WTC11 (cell line): ENCODE data around the gene CYB561D1. TPM values are rescaled to one million over a fixed set of nuclear protein-coding genes. Genes with fewer than 3 reads are reported as not detected.

ENCODE experiments used
- ATAC-seq: fragments of 200-7000 bp; cut with Tn5 transposase; 2 replicates; pipeline ENCODE4 v1.10.0; 2021; ENCODE audit warnings: mild to moderate bottlenecking, moderate library complexity
- CTCF ChIA-PET: fragments of 300-600 bp; sonication (Branson Sonifier 250); formaldehyde crosslinking; loops from one replicate; lab custom pipeline; 2021; ENCODE audit warnings: antibody characterized with exemption; lab: Charles Lee
- POLR2A ChIA-PET: fragments of 350-600 bp; sonication (Branson Sonifier 250); formaldehyde crosslinking; loops from one replicate; lab custom pipeline; 2021; ENCODE audit warnings: antibody characterized with exemption; lab: Charles Lee
- DNase-seq: peaks from one replicate; pipeline ENCODE4 v3.0.0; 2021; ENCODE audit warnings: low spot score
- H3K27ac Mint-ChIP-seq: 2 replicates; pipeline ENCODE4 v1.8.0; 2021; ENCODE audit warnings: mixed read lengths
- H3K27me3 Mint-ChIP-seq: 2 replicates; pipeline ENCODE4 v1.8.0; 2021; ENCODE audit warnings: low read depth, mild to moderate bottlenecking, moderate library complexity, mixed read lengths
- H3K36me3 Mint-ChIP-seq: 2 replicates; pipeline ENCODE4 v1.8.0; 2021; ENCODE audit warnings: mixed read lengths
- H3K4me1 Mint-ChIP-seq: 2 replicates; pipeline ENCODE4 v1.8.0; 2022; ENCODE audit warnings: mixed read lengths
- H3K4me3 Mint-ChIP-seq: 2 replicates; pipeline ENCODE4 v1.8.0; 2021; ENCODE audit warnings: mild to moderate bottlenecking, moderate library complexity, mixed read lengths
- H3K9me3 Mint-ChIP-seq: 2 replicates; pipeline ENCODE4 v1.8.0; 2021; ENCODE audit warnings: mixed read lengths
- CBFB ChIP-seq: sonication (generic); formaldehyde crosslinking; IDR thresholded peaks from 2 replicates; pipeline ENCODE4 v1.8.1; 2022; ENCODE audit warnings: mild to moderate bottlenecking, low read depth, missing genetic modification reagents
- CREM ChIP-seq: sonication (generic); formaldehyde crosslinking; IDR thresholded peaks from 2 replicates; pipeline ENCODE4 v1.8.1; 2022; ENCODE audit warnings: mild to moderate bottlenecking, missing genetic modification reagents, moderate library complexity
- FOXK1 ChIP-seq: sonication (generic); formaldehyde crosslinking; IDR thresholded peaks from 2 replicates; pipeline ENCODE4 v1.8.0; 2022; ENCODE audit warnings: mild to moderate bottlenecking, moderate library complexity, missing genetic modification reagents
- FOXP1 ChIP-seq: sonication (generic); formaldehyde crosslinking; IDR thresholded peaks from 2 replicates; pipeline ENCODE4 v1.8.0; 2022; ENCODE audit warnings: missing genetic modification reagents, mild to moderate bottlenecking, moderate library complexity, borderline replicate concordance
- IRF2 ChIP-seq: sonication (generic); formaldehyde crosslinking; IDR thresholded peaks from 2 replicates; pipeline ENCODE4 v1.8.0; 2022; ENCODE audit warnings: low read depth, missing genetic modification reagents, borderline replicate concordance
- MXD4 ChIP-seq: fragments of 250-450 bp; sonication (Bioruptor Pico); IDR thresholded peaks from 2 replicates; pipeline ENCODE4 v1.8.0; 2021; ENCODE audit warnings: mild to moderate bottlenecking, moderate library complexity, borderline replicate concordance
- SMAD3 ChIP-seq: sonication (generic); formaldehyde crosslinking; IDR thresholded peaks from 2 replicates; pipeline ENCODE4 v1.8.0; 2022; ENCODE audit warnings: missing genetic modification reagents, mild to moderate bottlenecking, borderline replicate concordance
- ZNF232 ChIP-seq: sonication (generic); formaldehyde crosslinking; IDR thresholded peaks from 2 replicates; pipeline ENCODE4 v1.8.0; 2022; ENCODE audit warnings: mild to moderate bottlenecking, missing genetic modification reagents
- total RNA-seq: library from RNA; stranded (reverse); gene quantifications from 3 replicates; pipeline ENCODE4 v1.2.3, GENCODE V29; 2021
- TF ChIP-seq, protein P1 (sequence below): sonication (generic); formaldehyde crosslinking; IDR thresholded peaks from 2 replicates; pipeline ENCODE4 v1.8.0; 2022; ENCODE audit warnings: missing genetic modification reagents
- TF ChIP-seq, protein P2 (sequence below): sonication (generic); formaldehyde crosslinking; IDR thresholded peaks from 2 replicates; pipeline ENCODE4 v1.8.1; 2023; ENCODE audit warnings: mild to moderate bottlenecking, missing genetic modification reagents, borderline replicate concordance
- TF ChIP-seq, protein P3 (sequence below): sonication (generic); formaldehyde crosslinking; IDR thresholded peaks from 2 replicates; pipeline ENCODE4 v1.8.0; 2022; ENCODE audit warnings: mild to moderate bottlenecking, missing genetic modification reagents
- TF ChIP-seq, protein P4 (sequence below): sonication (generic); formaldehyde crosslinking; conservative IDR thresholded peaks from 2 replicates; pipeline ENCODE4 v1.8.1; 2022; ENCODE audit warnings: mild to moderate bottlenecking, missing genetic modification reagents
- TF ChIP-seq, protein P5 (sequence below): sonication (generic); formaldehyde crosslinking; IDR thresholded peaks from 2 replicates; pipeline ENCODE4 v1.8.0; 2023; ENCODE audit warnings: missing genetic modification reagents, mild to moderate bottlenecking, borderline replicate concordance

The CYB561D1 gene
- total RNA-seq, 1 experiment from 2014 or later = 6.7 TPM

DNA sequence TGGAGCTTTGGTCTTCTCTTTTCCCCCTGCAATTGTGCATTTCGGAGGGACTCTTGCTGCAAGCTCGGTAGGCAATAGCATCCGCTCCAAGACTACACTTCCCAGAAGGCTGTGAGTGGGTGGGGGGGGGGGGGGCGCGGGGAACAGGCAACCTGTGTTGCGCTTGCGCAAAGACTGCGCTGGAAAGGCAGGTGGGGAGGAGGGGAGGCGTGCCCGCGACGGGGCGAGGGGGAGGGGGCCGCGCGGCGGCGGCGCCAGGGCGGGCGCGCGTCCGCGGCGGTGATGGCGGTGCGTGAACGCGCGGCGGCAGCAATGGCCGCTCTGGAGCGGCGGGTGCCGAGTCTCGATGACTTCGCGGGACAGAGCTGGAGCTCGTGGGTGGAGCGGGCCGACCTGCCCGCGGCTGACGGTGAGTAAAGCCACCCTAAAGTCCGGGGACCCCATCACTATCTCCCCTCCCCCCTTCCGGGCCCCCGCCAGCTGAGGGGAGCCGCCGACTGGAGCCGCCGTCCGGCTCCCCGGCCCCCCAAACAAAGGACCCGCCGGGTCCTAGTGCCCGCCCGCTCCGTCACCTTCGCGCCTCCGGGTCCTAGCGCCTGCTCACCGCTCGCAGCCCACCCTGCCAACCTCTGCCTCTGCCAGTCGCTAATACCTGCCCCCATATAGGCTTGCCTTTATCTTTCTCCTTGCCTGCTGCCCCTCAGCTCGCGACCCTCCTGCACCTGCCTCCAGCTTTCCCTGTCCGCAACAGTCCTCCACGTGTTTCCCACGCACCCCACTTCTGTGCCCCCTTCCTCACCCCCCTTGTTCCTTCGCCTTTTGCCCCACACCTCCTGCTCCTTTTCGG, 10.0 kb upstream of the CYB561D1 start, which contains the start of gene ATXN7L2 (continued):
- no peak for TF ChIP-seq ZNF232 (CRISPR knock-in tag)
- TF ChIP-seq, protein P1, sequence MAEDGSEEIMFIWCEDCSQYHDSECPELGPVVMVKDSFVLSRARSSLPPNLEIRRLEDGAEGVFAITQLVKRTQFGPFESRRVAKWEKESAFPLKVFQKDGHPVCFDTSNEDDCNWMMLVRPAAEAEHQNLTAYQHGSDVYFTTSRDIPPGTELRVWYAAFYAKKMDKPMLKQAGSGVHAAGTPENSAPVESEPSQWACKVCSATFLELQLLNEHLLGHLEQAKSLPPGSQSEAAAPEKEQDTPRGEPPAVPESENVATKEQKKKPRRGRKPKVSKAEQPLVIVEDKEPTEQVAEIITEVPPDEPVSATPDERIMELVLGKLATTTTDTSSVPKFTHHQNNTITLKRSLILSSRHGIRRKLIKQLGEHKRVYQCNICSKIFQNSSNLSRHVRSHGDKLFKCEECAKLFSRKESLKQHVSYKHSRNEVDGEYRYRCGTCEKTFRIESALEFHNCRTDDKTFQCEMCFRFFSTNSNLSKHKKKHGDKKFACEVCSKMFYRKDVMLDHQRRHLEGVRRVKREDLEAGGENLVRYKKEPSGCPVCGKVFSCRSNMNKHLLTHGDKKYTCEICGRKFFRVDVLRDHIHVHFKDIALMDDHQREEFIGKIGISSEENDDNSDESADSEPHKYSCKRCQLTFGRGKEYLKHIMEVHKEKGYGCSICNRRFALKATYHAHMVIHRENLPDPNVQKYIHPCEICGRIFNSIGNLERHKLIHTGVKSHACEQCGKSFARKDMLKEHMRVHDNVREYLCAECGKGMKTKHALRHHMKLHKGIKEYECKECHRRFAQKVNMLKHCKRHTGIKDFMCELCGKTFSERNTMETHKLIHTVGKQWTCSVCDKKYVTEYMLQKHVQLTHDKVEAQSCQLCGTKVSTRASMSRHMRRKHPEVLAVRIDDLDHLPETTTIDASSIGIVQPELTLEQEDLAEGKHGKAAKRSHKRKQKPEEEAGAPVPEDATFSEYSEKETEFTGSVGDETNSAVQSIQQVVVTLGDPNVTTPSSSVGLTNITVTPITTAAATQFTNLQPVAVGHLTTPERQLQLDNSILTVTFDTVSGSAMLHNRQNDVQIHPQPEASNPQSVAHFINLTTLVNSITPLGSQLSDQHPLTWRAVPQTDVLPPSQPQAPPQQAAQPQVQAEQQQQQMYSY (CRISPR knock-in tag) = peak; percentile 57; the same call in 1 of the 2 replicates
- peak; percentile 75; the same call in 1 of the 2 replicates for TF ChIP-seq CREM
- TF ChIP-seq, protein P2, sequence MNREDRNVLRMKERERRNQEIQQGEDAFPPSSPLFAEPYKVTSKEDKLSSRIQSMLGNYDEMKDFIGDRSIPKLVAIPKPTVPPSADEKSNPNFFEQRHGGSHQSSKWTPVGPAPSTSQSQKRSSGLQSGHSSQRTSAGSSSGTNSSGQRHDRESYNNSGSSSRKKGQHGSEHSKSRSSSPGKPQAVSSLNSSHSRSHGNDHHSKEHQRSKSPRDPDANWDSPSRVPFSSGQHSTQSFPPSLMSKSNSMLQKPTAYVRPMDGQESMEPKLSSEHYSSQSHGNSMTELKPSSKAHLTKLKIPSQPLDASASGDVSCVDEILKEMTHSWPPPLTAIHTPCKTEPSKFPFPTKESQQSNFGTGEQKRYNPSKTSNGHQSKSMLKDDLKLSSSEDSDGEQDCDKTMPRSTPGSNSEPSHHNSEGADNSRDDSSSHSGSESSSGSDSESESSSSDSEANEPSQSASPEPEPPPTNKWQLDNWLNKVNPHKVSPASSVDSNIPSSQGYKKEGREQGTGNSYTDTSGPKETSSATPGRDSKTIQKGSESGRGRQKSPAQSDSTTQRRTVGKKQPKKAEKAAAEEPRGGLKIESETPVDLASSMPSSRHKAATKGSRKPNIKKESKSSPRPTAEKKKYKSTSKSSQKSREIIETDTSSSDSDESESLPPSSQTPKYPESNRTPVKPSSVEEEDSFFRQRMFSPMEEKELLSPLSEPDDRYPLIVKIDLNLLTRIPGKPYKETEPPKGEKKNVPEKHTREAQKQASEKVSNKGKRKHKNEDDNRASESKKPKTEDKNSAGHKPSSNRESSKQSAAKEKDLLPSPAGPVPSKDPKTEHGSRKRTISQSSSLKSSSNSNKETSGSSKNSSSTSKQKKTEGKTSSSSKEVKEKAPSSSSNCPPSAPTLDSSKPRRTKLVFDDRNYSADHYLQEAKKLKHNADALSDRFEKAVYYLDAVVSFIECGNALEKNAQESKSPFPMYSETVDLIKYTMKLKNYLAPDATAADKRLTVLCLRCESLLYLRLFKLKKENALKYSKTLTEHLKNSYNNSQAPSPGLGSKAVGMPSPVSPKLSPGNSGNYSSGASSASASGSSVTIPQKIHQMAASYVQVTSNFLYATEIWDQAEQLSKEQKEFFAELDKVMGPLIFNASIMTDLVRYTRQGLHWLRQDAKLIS (CRISPR knock-in tag) = no peak
- TF ChIP-seq, protein P3, sequence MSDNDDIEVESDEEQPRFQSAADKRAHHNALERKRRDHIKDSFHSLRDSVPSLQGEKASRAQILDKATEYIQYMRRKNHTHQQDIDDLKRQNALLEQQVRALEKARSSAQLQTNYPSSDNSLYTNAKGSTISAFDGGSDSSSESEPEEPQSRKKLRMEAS = no peak; the same call in 1 of the 2 replicates
- TF ChIP-seq IRF2 (CRISPR knock-in tag) = no peak
- peak; percentile 66; the same call in 1 of the 2 replicates for TF ChIP-seq FOXP1 (CRISPR knock-in tag)
- TF ChIP-seq, protein P4, sequence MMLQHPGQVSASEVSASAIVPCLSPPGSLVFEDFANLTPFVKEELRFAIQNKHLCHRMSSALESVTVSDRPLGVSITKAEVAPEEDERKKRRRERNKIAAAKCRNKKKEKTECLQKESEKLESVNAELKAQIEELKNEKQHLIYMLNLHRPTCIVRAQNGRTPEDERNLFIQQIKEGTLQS (CRISPR knock-in tag) = no peak
- peak; percentile 35; the same call in 1 of the 2 replicates for TF ChIP-seq FOXK1
- peak; percentile 75; the same call in 1 of the 2 replicates for TF ChIP-seq SMAD3
- TF ChIP-seq CBFB (CRISPR knock-in tag) = no peak
- TF ChIP-seq MXD4 = no peak

DNA sequence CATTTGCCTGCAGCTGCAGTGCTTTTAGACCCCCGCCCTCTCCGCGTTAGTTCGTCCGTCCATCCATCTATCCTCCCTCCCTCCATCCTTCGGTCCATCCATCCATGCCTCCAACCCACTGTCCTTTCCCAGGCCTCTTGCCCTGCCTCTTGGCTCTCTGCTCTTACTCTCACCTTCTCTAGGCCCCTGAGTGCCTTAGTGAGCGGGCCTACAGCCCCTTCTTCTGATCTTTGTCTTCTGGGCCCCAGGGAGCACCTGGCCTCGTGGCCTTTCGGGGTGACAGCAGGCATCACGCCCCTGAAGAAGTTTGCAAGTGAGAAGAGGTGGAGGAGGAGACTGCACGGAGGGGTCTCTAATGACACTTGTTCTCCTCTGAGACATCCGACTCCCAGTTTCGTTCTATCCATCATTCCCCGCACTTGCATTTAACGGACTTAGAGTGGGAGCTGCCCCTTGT, 9.3 kb upstream of the CYB561D1 start:
- CTCF ChIA-PET = interaction anchor here (0.9 to 3.7 kb wide), 5 partner anchors 16 to 156 kb away, joined by 3 to 35 read pairs (median 3); no protein-coding TSS in a partner anchor

More for the DNA sequence above, 9.3 kb upstream of the CYB561D1 start:
- DNase-seq (peak; percentile 49), ATAC-seq (peak; percentile 4)
- Mint-ChIP-seq H3K27ac (peak overlapping the region; percentile 89), H3K4me1 (peaks cover 30% of the 10 kb centered on the region), H3K27me3 (no peaks in the 10 kb centered on the region; the same call in none of the 2 replicates), H3K4me3 (peak overlapping the region; percentile 85), H3K36me3 (peaks cover 3% of the 10 kb centered on the region; the same call in 1 of the 2 replicates), H3K9me3 (no peaks in the 10 kb centered on the region)
- POLR2A ChIA-PET = interaction anchor here (0.6 to 1.7 kb wide), 4 partner anchors 8 to 86 kb away, joined by 3 to 15 read pairs (median 5); partner anchors contain the start of genes AMIGO1, PSMA5 and SORT1
- TF ChIP-seq FOXK1 = 0 out of 2 replicates have a peak, but pooled peaks have one; percentile 9
- TF ChIP-seq, protein P5, sequence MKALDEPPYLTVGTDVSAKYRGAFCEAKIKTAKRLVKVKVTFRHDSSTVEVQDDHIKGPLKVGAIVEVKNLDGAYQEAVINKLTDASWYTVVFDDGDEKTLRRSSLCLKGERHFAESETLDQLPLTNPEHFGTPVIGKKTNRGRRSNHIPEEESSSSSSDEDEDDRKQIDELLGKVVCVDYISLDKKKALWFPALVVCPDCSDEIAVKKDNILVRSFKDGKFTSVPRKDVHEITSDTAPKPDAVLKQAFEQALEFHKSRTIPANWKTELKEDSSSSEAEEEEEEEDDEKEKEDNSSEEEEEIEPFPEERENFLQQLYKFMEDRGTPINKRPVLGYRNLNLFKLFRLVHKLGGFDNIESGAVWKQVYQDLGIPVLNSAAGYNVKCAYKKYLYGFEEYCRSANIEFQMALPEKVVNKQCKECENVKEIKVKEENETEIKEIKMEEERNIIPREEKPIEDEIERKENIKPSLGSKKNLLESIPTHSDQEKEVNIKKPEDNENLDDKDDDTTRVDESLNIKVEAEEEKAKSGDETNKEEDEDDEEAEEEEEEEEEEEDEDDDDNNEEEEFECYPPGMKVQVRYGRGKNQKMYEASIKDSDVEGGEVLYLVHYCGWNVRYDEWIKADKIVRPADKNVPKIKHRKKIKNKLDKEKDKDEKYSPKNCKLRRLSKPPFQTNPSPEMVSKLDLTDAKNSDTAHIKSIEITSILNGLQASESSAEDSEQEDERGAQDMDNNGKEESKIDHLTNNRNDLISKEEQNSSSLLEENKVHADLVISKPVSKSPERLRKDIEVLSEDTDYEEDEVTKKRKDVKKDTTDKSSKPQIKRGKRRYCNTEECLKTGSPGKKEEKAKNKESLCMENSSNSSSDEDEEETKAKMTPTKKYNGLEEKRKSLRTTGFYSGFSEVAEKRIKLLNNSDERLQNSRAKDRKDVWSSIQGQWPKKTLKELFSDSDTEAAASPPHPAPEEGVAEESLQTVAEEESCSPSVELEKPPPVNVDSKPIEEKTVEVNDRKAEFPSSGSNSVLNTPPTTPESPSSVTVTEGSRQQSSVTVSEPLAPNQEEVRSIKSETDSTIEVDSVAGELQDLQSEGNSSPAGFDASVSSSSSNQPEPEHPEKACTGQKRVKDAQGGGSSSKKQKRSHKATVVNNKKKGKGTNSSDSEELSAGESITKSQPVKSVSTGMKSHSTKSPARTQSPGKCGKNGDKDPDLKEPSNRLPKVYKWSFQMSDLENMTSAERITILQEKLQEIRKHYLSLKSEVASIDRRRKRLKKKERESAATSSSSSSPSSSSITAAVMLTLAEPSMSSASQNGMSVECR (CRISPR knock-in tag) = no peak
